Activated CD4-positive, alpha-beta T cell treated with anti-CD3 and anti-CD28 coated beads for 36 hours (primary cell): Measurements from ENCODE around the gene ARL8B. TPM values are rescaled to one million over a fixed set of nuclear protein-coding genes. Genes with fewer than 3 reads are reported as not detected.

Experiments used
- ATAC-seq: fragments of 200-7000 bp; cut with Tn5 transposase; one replicate; pipeline ENCODE4 v1.10.0; 2021; ENCODE audit warnings: mild to moderate bottlenecking, moderate library complexity
- CTCF ChIA-PET: fragments of 350-600 bp; sonication (Branson Sonifier 250); formaldehyde crosslinking; loops from one replicate; lab custom pipeline; 2021; ENCODE audit warnings: antibody characterized with exemption; lab: Charles Lee
- POLR2A ChIA-PET: fragments of 350-600 bp; sonication (Branson Sonifier 250); formaldehyde crosslinking; loops from one replicate; lab custom pipeline; 2021; ENCODE audit warnings: antibody characterized with exemption, inconsistent platforms; lab: Charles Lee
- DNase-seq: peaks from one replicate; pipeline ENCODE4 v3.0.0-alpha.2; 2020
- H3K27ac Mint-ChIP-seq: one replicate; pipeline ENCODE4 v1.8.0; 2021; ENCODE audit warnings: mixed read lengths
- H3K27me3 Mint-ChIP-seq: one replicate; pipeline ENCODE4 v1.8.0; 2021; ENCODE audit warnings: mixed read lengths
- H3K36me3 Mint-ChIP-seq: one replicate; pipeline ENCODE4 v1.8.0; 2021; ENCODE audit warnings: low read depth, mixed read lengths
- H3K4me1 Mint-ChIP-seq: one replicate; pipeline ENCODE4 v1.8.0; 2021; ENCODE audit warnings: mixed read lengths
- H3K4me3 Mint-ChIP-seq: one replicate; pipeline ENCODE4 v1.8.0; 2021; ENCODE audit warnings: mild to moderate bottlenecking, moderate library complexity, mixed read lengths
- H3K9me3 Mint-ChIP-seq: one replicate; pipeline ENCODE4 v1.8.0; 2021; ENCODE audit warnings: low read depth, mixed read lengths
- intact Hi-C, 2 experiments: fragments of 100-400 bp; cut with DNase I in 1 of 2; cut with micrococcal nuclease in 1 of 2; formaldehyde crosslinking; loops; one replicate each; pipeline versions ENCODE4 v1.14.2 to v1.15.1; 2022 to 2024; cut with DNase I, micrococcal nuclease
- total RNA-seq, 2 experiments: library from RNA; stranded (reverse); gene quantifications; one replicate each; pipeline ENCODE4 v1.2.3, GENCODE V29; 2021

The ARL8B gene
- total RNA-seq, 2 experiments from 2014 or later = 44.7 to 45.1 TPM

DNA sequence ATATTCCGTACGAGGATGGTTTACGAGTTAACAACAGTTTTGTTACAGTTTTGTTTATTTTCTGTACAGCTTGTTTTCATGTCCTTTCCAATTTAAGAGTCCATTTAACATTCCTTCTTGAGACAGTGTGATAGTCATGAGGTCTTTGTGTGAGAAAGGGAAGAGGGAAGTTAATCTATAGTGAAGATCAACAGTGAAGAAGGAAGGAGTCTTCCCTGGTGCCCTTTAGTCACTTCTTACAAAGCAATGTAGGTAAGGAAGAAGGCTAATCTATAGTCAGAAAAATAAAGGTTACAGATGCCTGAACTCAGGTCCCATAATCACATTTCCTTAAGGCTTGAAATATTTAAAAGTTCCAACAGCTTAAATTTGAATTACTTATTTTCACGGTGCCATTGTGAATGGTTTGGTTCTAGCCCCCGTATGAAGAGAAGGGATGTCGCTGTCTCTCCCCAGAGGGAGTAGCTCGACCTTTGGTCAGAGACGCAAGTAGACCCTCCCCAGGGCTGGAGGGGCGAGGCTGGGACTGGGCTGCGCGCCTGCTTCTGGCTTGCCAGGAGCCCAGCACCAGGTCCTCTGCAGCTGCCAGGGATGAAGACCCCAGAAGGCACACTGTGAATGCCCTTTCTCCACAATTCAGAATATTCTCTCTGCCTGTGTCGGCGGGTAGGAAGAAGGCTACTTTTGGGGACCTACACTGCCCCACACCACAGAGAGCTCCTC, 100.4 kb downstream of the ARL8B start:
- no peak overlapping the region for H3K4me3 Mint-ChIP-seq
- H3K9me3 Mint-ChIP-seq = no peaks in the 10 kb centered on the region
- intact Hi-C loops = no loop called here
- ChIA-PET CTCF (interaction anchor here (0.9 kb wide), 1 partner anchor 30 kb away, joined by 3 read pairs; no protein-coding TSS in a partner anchor), POLR2A (no interaction called here)
- DNase-seq = no peak
- no peaks in the 10 kb centered on the region for H3K27me3 Mint-ChIP-seq
- no peak for ATAC-seq
- H3K27ac Mint-ChIP-seq = no peak overlapping the region
- H3K36me3 Mint-ChIP-seq = peaks cover 18% of the 10 kb centered on the region
- H3K4me1 Mint-ChIP-seq = peaks cover 5% of the 10 kb centered on the region

DNA sequence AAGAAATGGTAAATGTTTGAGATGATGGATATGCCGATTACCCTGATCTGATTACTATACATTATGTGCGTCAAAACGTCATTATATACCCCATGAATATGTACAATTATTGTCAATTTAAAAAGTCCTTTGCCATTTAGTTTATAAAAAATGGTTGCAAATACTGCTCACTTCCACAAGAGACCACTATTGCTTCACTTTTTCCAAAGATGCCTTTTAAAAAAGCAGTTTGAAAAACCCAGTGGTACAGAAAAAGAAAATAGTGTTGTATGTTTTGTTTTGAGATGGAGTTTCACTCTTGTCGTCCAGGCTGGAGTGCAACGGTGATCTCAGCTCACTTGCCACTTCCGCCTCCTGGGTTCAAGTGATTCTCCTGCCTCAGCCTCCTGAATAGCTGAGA, 104.7 kb downstream of the ARL8B start:
- ChIA-PET POLR2A (no interaction called here), CTCF (interaction anchor here (0.7 to 1.9 kb wide), 6 partner anchors 8 to 1572 kb away, joined by 3 to 7 read pairs (median 4); no protein-coding TSS in a partner anchor)
- Mint-ChIP-seq H3K27me3 (no peaks in the 10 kb centered on the region), H3K4me3 (no peak overlapping the region), H3K36me3 (no peaks in the 10 kb centered on the region), H3K27ac (no peak overlapping the region), H3K9me3 (no peaks in the 10 kb centered on the region), H3K4me1 (no peaks in the 10 kb centered on the region)
- intact Hi-C loops = loop anchor here (5.0 kb wide), 2 partner anchors 71 to 201 kb away; no protein-coding TSS in a partner anchor
- no peak for DNase-seq
- ATAC-seq = peak; percentile 40

DNA sequence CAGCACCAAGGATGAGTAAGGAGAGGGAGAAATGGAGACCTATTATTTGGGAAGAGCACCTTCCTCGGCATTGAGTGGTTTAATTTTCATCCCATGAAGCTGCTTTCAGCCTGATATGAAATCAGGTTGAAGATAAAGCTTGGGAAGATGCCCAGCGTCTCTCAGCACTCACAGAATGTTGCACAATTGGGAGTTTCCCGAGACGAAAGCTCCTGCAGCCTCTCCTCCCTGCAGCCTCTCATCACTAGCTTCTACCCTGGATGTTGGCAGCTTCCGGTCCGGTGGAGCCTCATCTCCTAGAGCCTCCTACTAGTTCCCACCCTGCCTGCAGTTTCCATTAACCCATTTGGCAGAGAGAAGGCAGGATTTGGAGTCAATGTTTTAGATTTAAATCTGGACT, 105.7 kb downstream of the ARL8B start:
- H3K4me1 Mint-ChIP-seq = no peaks in the 10 kb centered on the region
- no peak overlapping the region for H3K4me3 Mint-ChIP-seq
- no peaks in the 10 kb centered on the region for H3K27me3 Mint-ChIP-seq
- H3K27ac Mint-ChIP-seq = no peak overlapping the region
- DNase-seq = no peak
- ChIA-PET CTCF (interaction anchor here (0.6 to 1.9 kb wide), 9 partner anchors 9 to 656 kb away, joined by 3 to 7 read pairs (median 4); no protein-coding TSS in a partner anchor), POLR2A (no interaction called here)
- H3K36me3 Mint-ChIP-seq = no peaks in the 10 kb centered on the region
- intact Hi-C loops = loop anchor here (5.0 kb wide), 2 partner anchors 69 to 199 kb away; no protein-coding TSS in a partner anchor
- no peak for ATAC-seq
- no peaks in the 10 kb centered on the region for H3K9me3 Mint-ChIP-seq

DNA sequence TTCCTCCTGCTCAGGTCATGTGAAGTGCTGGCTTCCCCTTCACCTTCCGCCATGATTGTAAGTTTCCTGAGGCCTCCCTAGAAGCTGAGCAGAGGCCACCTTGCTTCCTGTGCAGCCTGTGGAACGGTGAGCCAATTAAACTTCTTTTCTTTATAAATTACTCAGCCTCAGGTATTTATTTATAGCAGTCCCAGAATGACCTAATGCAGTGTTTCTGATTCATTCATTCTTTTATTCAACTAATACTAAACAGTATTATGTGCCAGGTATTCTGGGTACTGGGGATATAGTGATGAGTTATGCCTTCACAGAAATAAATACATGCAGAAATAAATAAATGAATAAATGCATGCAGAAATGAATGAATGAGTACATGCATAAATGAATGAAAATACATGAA, 107.3 kb downstream of the ARL8B start:
- no peaks in the 10 kb centered on the region for H3K4me1 Mint-ChIP-seq
- ChIA-PET CTCF (no interaction called here), POLR2A (no interaction called here)
- ATAC-seq = no peak
- intact Hi-C loops = loop anchor here (5.0 kb wide), 2 partner anchors 68 to 198 kb away; no protein-coding TSS in a partner anchor
- no peaks in the 10 kb centered on the region for H3K36me3 Mint-ChIP-seq
- no peak overlapping the region for H3K4me3 Mint-ChIP-seq
- H3K27me3 Mint-ChIP-seq = no peaks in the 10 kb centered on the region
- no peaks in the 10 kb centered on the region for H3K9me3 Mint-ChIP-seq
- DNase-seq = no peak
- H3K27ac Mint-ChIP-seq = no peak overlapping the region

Other genes with a start within 250 kb of the ARL8B start
- gene BHLHE40, start 142.9 kb upstream of the ARL8B start, total RNA-seq = 100 to 1,000 TPM; 258 to 273 TPM
- gene EDEM1, start 65.4 kb downstream of the ARL8B start, total RNA-seq = 100 to 1,000 TPM; 105 to 175 TPM